ENCODE measurements around the gene PDE3B. TPM values are rescaled to one million over a fixed set of nuclear protein-coding genes. Genes with fewer than 3 reads are reported as not detected.

PDE3B gene
- total RNA-seq, 1 experiment from 2014 or later = not detected

- Histone ChIP-seq H3K27me3 (ENCODE audit: low read length) (no peaks in the 10 kb centered on the region), H3K4me1 (ENCODE audit: low read length) (no peaks in the 10 kb centered on the region), H3K4me3 (ENCODE audit: low read length) (no peak overlapping the region), H3K9me2 (replicated peaks; ENCODE audit: insufficient read depth, low read length) (no peaks in the 10 kb centered on the region), H3K27ac (ENCODE audit: low read length) (no peak overlapping the region), H2AFZ (ENCODE audit: low read length) (no peak overlapping the region), H3K79me2 (ENCODE audit: low read length) (no peaks in the 10 kb centered on the region), H4K20me1 (ENCODE audit: insufficient read depth, low read depth, low read length) (no peaks in the 10 kb centered on the region), H3K9me3 (ENCODE audit: low read length) (no peaks in the 10 kb centered on the region), H3K9ac (ENCODE audit: low read length) (no peak overlapping the region), H3K36me3 (ENCODE audit: insufficient read depth, low read length) (no peaks in the 10 kb centered on the region), H3K4me2 (ENCODE audit: low read depth, low read length, poor library complexity, severe bottlenecking) (no peak overlapping the region)
- no peak for DNase-seq
Observed at GRCh38 chr11:14634813-14635212, 8.8 kb upstream of the PDE3B start.

- Histone ChIP-seq H3K9me3 (ENCODE audit: low read length) (no peaks in the 10 kb centered on the region), H3K27ac (ENCODE audit: low read length) (no peak overlapping the region), H3K4me2 (ENCODE audit: low read depth, low read length, poor library complexity, severe bottlenecking) (no peak overlapping the region), H3K4me1 (ENCODE audit: low read length) (no peaks in the 10 kb centered on the region), H3K36me3 (ENCODE audit: insufficient read depth, low read length) (no peaks in the 10 kb centered on the region), H3K9me2 (replicated peaks; ENCODE audit: insufficient read depth, low read length) (no peaks in the 10 kb centered on the region), H3K9ac (ENCODE audit: low read length) (no peak overlapping the region), H3K4me3 (ENCODE audit: low read length) (no peak overlapping the region), H4K20me1 (ENCODE audit: insufficient read depth, low read depth, low read length) (no peaks in the 10 kb centered on the region), H3K79me2 (ENCODE audit: low read length) (no peaks in the 10 kb centered on the region), H2AFZ (ENCODE audit: low read length) (no peak overlapping the region), H3K27me3 (ENCODE audit: low read length) (no peaks in the 10 kb centered on the region)
- DNase-seq = no peak
Observed at GRCh38 chr11:14635546-14635945, 8.1 kb upstream of the PDE3B start.

GRCh38 chr11:14636119-14636518 lies 7.5 kb upstream of the PDE3B start:
- Histone ChIP-seq H3K9me2 (replicated peaks; ENCODE audit: insufficient read depth, low read length) (no peaks in the 10 kb centered on the region), H3K9ac (ENCODE audit: low read length) (no peak overlapping the region), H3K36me3 (ENCODE audit: insufficient read depth, low read length) (no peaks in the 10 kb centered on the region), H3K4me1 (ENCODE audit: low read length) (no peaks in the 10 kb centered on the region), H2AFZ (ENCODE audit: low read length) (no peak overlapping the region), H3K4me2 (ENCODE audit: low read depth, low read length, poor library complexity, severe bottlenecking) (no peak overlapping the region), H3K4me3 (ENCODE audit: low read length) (no peak overlapping the region), H3K27ac (ENCODE audit: low read length) (no peak overlapping the region), H4K20me1 (ENCODE audit: insufficient read depth, low read depth, low read length) (no peaks in the 10 kb centered on the region), H3K27me3 (ENCODE audit: low read length) (no peaks in the 10 kb centered on the region), H3K9me3 (ENCODE audit: low read length) (no peaks in the 10 kb centered on the region), H3K79me2 (ENCODE audit: low read length) (no peaks in the 10 kb centered on the region)
- no peak for DNase-seq

- no peaks in the 10 kb centered on the region for H3K36me3 ChIP-seq (ENCODE audit: insufficient read depth, low read length)
- no peaks in the 10 kb centered on the region for H3K9me2 ChIP-seq (replicated peaks; ENCODE audit: insufficient read depth, low read length)
- no peak overlapping the region for H2AFZ ChIP-seq (ENCODE audit: low read length)
- H3K4me1 ChIP-seq (ENCODE audit: low read length) = no peaks in the 10 kb centered on the region
- no peaks in the 10 kb centered on the region for H3K27me3 ChIP-seq (ENCODE audit: low read length)
- no peaks in the 10 kb centered on the region for H4K20me1 ChIP-seq (ENCODE audit: insufficient read depth, low read depth, low read length)
- no peak overlapping the region for H3K4me2 ChIP-seq (ENCODE audit: low read depth, low read length, poor library complexity, severe bottlenecking)
- H3K79me2 ChIP-seq (ENCODE audit: low read length) = no peaks in the 10 kb centered on the region
- DNase-seq = no peak
- no peaks in the 10 kb centered on the region for H3K9me3 ChIP-seq (ENCODE audit: low read length)
- H3K9ac ChIP-seq (ENCODE audit: low read length) = no peak overlapping the region
- no peak overlapping the region for H3K4me3 ChIP-seq (ENCODE audit: low read length)
- H3K27ac ChIP-seq (ENCODE audit: low read length) = no peak overlapping the region
Observed at GRCh38 chr11:14637868-14638409, 5.7 kb upstream of the PDE3B start.

- no peak overlapping the region for H2AFZ ChIP-seq (ENCODE audit: low read length)
- no peak overlapping the region for H3K4me2 ChIP-seq (ENCODE audit: low read depth, low read length, poor library complexity, severe bottlenecking)
- no peaks in the 10 kb centered on the region for H3K79me2 ChIP-seq (ENCODE audit: low read length)
- H3K27ac ChIP-seq (ENCODE audit: low read length) = no peak overlapping the region
- DNase-seq = no peak
- H3K9me2 ChIP-seq (replicated peaks; ENCODE audit: insufficient read depth, low read length) = no peaks in the 10 kb centered on the region
- no peaks in the 10 kb centered on the region for H3K4me1 ChIP-seq (ENCODE audit: low read length)
- H4K20me1 ChIP-seq (ENCODE audit: insufficient read depth, low read depth, low read length) = no peaks in the 10 kb centered on the region
- H3K9me3 ChIP-seq (ENCODE audit: low read length) = no peaks in the 10 kb centered on the region
- H3K27me3 ChIP-seq (ENCODE audit: low read length) = no peaks in the 10 kb centered on the region
- H3K36me3 ChIP-seq (ENCODE audit: insufficient read depth, low read length) = no peaks in the 10 kb centered on the region
- H3K9ac ChIP-seq (ENCODE audit: low read length) = no peak overlapping the region
- H3K4me3 ChIP-seq (ENCODE audit: low read length) = no peak overlapping the region
Observed at GRCh38 chr11:14638561-14638960, 5.0 kb upstream of the PDE3B start.

- H3K4me1 ChIP-seq (ENCODE audit: low read length) = no peaks in the 10 kb centered on the region
- no peak overlapping the region for H3K27ac ChIP-seq (ENCODE audit: low read length)
- H3K27me3 ChIP-seq (ENCODE audit: low read length) = no peaks in the 10 kb centered on the region
- no peaks in the 10 kb centered on the region for H4K20me1 ChIP-seq (ENCODE audit: insufficient read depth, low read depth, low read length)
- no peak overlapping the region for H3K9ac ChIP-seq (ENCODE audit: low read length)
- no peaks in the 10 kb centered on the region for H3K9me2 ChIP-seq (replicated peaks; ENCODE audit: insufficient read depth, low read length)
- H3K79me2 ChIP-seq (ENCODE audit: low read length) = no peaks in the 10 kb centered on the region
- H3K9me3 ChIP-seq (ENCODE audit: low read length) = no peaks in the 10 kb centered on the region
- H2AFZ ChIP-seq (ENCODE audit: low read length) = no peak overlapping the region
- no peak overlapping the region for H3K4me3 ChIP-seq (ENCODE audit: low read length)
- H3K36me3 ChIP-seq (ENCODE audit: insufficient read depth, low read length) = no peaks in the 10 kb centered on the region
- no peak for DNase-seq
- H3K4me2 ChIP-seq (ENCODE audit: low read depth, low read length, poor library complexity, severe bottlenecking) = no peak overlapping the region
Observed at GRCh38 chr11:14641801-14642200, 1.8 kb upstream of the PDE3B start.

GRCh38 chr11:14642453-14642852 lies 1.2 kb upstream of the PDE3B start:
- no peaks in the 10 kb centered on the region for H3K9me3 ChIP-seq (ENCODE audit: low read length)
- H3K27ac ChIP-seq (ENCODE audit: low read length) = no peak overlapping the region
- no peak overlapping the region for H3K4me2 ChIP-seq (ENCODE audit: low read depth, low read length, poor library complexity, severe bottlenecking)
- no peaks in the 10 kb centered on the region for H3K9me2 ChIP-seq (replicated peaks; ENCODE audit: insufficient read depth, low read length)
- H4K20me1 ChIP-seq (ENCODE audit: insufficient read depth, low read depth, low read length) = no peaks in the 10 kb centered on the region
- H2AFZ ChIP-seq (ENCODE audit: low read length) = no peak overlapping the region
- H3K79me2 ChIP-seq (ENCODE audit: low read length) = no peaks in the 10 kb centered on the region
- no peak overlapping the region for H3K9ac ChIP-seq (ENCODE audit: low read length)
- no peaks in the 10 kb centered on the region for H3K27me3 ChIP-seq (ENCODE audit: low read length)
- no peak for DNase-seq
- no peaks in the 10 kb centered on the region for H3K36me3 ChIP-seq (ENCODE audit: insufficient read depth, low read length)
- H3K4me1 ChIP-seq (ENCODE audit: low read length) = no peaks in the 10 kb centered on the region
- no peak overlapping the region for H3K4me3 ChIP-seq (ENCODE audit: low read length)

- Histone ChIP-seq H3K9me2 (replicated peaks; ENCODE audit: insufficient read depth, low read length) (no peaks in the 10 kb centered on the region), H3K27ac (ENCODE audit: low read length) (no peak overlapping the region), H3K4me1 (ENCODE audit: low read length) (no peaks in the 10 kb centered on the region), H3K9me3 (ENCODE audit: low read length) (no peaks in the 10 kb centered on the region), H3K36me3 (ENCODE audit: insufficient read depth, low read length) (no peaks in the 10 kb centered on the region), H2AFZ (ENCODE audit: low read length) (no peak overlapping the region), H3K4me2 (ENCODE audit: low read depth, low read length, poor library complexity, severe bottlenecking) (no peak overlapping the region), H3K27me3 (ENCODE audit: low read length) (no peaks in the 10 kb centered on the region), H3K79me2 (ENCODE audit: low read length) (no peaks in the 10 kb centered on the region), H4K20me1 (ENCODE audit: insufficient read depth, low read depth, low read length) (no peaks in the 10 kb centered on the region), H3K4me3 (ENCODE audit: low read length) (no peak overlapping the region), H3K9ac (ENCODE audit: low read length) (no peak overlapping the region)
- no peak for DNase-seq
Observed at GRCh38 chr11:14642873-14643696, 519 bp upstream of the PDE3B start.

Measured in Karpas-422 (cell line).